Stimulated activated memory B cell treated with anti-CD40 and anti-IgM and Interleukin-4, amounts not matched to agents 10 μg/mL and 1 μg/mL and 100 μg/mL, for 72 hours (primary cell): ENCODE measurements around the gene ATG4C.
"Not testable (repeated sequence)": the region's sequence is repeated elsewhere in the genome, so short reads cannot be mapped to it uniquely, and the experiment has no call there.

Experiments
- ATAC-seq: fragments of 150-1000 bp; cut with Tn5 transposase; 2 replicates; pipeline ENCODE4 v1.10.0; 2021
- H3K27ac Mint-ChIP-seq: one replicate; pipeline ENCODE4 v1.8.0; 2022; ENCODE audit warnings: mild to moderate bottlenecking, mixed read lengths
- H3K27me3 Mint-ChIP-seq: one replicate; pipeline ENCODE4 v1.8.0; 2022; ENCODE audit warnings: mixed read lengths
- H3K36me3 Mint-ChIP-seq: one replicate; pipeline ENCODE4 v1.8.0; 2022; ENCODE audit warnings: mixed read lengths
- H3K4me1 Mint-ChIP-seq: one replicate; pipeline ENCODE4 v1.8.0; 2022; ENCODE audit warnings: mixed read lengths
- H3K4me3 Mint-ChIP-seq: one replicate; pipeline ENCODE4 v1.8.0; 2022; ENCODE audit warnings: mild to moderate bottlenecking, moderate library complexity, mixed read lengths
- H3K9me3 Mint-ChIP-seq: one replicate; pipeline ENCODE4 v1.8.0; 2022; ENCODE audit warnings: mixed read lengths

ATG4C gene

DNA sequence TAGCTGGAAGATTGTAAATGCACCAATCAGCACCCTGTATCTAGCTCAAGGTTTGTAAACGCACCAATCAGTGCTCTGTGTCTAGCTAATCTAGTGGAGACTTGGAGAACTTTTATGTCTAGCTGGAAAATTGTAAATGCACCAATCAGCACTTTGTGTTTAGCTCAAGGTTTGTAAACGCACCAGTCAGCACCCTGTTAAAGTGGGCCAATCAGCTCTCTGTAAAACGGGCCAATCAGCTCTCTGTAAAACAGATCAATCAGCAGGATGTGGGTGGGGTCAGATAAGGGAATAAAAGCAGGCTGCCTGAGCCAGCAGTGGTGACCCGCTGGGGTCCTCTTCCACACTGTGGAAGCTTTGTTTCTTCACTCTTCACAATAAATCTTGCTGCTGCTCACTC lies 21.9 kb upstream of the ATG4C start:
- not testable (repeated sequence) for H3K27me3 Mint-ChIP-seq, H3K4me3 Mint-ChIP-seq, ATAC-seq, H3K9me3 Mint-ChIP-seq, H3K36me3 Mint-ChIP-seq, H3K27ac Mint-ChIP-seq
- peaks cover 12% of the 10 kb centered on the region for H3K4me1 Mint-ChIP-seq

DNA sequence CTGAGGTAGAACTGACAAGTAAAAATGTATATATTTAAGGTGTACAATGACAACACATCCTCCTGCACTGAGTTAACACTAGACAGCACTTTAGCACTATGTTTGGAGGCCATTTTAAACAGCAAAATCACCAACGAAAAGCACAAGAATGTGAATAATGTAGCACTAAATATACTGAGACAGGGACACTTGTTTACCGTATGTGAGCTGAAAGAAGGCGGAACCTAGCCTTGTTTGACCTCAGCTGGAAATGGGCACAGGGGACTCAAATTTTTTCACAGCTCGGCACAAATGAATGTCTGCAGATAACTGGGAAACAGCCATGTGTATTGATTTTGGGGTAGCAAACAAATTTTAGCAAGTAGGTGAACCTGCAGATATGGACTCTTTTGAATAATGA lies 18.0 kb upstream of the ATG4C start:
- no peak for ATAC-seq
- no peaks in the 10 kb centered on the region for H3K4me1 Mint-ChIP-seq
- no peak overlapping the region for H3K4me3 Mint-ChIP-seq
- H3K27ac Mint-ChIP-seq, result no peak overlapping the region
- no peaks in the 10 kb centered on the region for H3K27me3 Mint-ChIP-seq
- no peaks in the 10 kb centered on the region for H3K36me3 Mint-ChIP-seq
- H3K9me3 Mint-ChIP-seq, result no peaks in the 10 kb centered on the region

DNA sequence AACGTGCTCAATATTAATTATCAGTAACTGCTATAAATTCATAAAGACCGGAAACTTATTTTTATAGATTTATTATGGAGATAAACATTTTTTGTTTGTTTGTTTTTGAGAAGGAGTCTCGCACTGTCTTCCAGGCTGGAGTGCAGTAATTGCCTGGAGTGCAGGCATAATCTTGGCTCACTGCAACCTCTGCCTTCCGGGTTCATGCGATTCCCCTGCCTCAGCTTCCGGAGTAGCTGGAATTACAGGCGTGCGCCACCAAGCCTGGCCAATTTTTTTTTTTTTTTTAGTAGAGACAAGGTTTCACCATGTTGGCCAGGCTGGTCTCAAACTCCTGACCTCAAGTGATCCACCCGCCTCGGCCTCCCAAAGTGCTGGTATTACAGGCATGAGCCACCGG lies 15.4 kb upstream of the ATG4C start:
- not testable (repeated sequence) for H3K4me1 Mint-ChIP-seq, H3K4me3 Mint-ChIP-seq, H3K9me3 Mint-ChIP-seq, H3K27me3 Mint-ChIP-seq, H3K27ac Mint-ChIP-seq, ATAC-seq
- H3K36me3 Mint-ChIP-seq, result peaks cover 11% of the 10 kb centered on the region

DNA sequence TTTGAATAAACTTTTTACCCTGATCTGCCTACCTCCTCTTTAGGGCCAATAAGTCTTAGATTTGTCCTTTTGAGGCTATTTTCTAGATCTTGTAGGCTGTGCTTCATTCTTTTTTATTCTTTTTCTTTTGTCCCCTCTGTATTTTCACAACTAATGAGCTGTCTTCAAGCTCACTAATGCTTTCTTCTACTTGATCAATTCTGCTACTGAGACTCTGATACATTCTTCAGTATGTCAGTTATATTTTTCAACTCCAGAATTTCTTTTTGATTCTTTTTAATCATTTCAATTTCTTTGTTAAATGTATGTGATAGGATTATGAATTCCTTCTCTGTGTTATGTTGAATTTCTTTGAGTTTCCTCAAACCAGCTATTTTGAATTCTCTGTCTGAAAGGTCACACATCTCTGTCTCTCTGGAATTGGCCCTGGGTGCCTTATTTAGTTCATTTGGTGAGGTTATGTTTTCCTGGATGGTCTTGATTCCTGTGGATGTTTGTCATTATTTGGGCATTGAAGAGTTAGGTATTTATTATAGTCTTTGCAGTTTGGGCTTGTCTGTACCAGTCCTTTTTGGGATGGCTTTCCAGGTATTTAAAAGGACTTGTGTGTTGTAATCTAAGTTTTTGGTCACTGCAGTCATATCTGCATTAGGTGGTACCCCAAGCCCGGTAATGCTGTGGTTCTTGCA lies 11.2 kb upstream of the ATG4C start:
- H3K27me3 Mint-ChIP-seq, result no peaks in the 10 kb centered on the region
- ATAC-seq, result no peak

DNA sequence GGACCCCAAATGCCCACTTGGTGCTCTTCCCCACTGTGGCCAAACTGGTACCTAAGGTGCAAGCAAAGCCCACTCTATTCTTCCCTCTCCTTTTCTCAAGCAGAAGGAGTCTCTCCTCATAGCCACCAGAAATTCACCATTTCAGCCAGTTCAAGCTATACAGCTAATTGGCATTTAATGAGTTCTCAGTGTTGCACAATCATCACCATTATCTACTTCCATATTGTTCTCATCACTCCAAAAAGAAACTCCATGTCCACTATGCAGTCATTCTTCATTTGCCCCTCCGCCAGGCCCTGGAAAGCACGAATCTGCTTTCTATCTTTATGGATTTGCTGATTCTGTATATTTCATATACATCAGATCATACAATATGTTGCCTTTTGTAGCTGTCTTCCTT lies 9.9 kb upstream of the ATG4C start:
- no peak overlapping the region for H3K4me3 Mint-ChIP-seq
- H3K36me3 Mint-ChIP-seq, result peaks cover 19% of the 10 kb centered on the region
- ATAC-seq, result no peak
- H3K9me3 Mint-ChIP-seq, result peaks cover 14% of the 10 kb centered on the region
- H3K4me1 Mint-ChIP-seq, result peaks cover 8% of the 10 kb centered on the region
- no peak overlapping the region for H3K27ac Mint-ChIP-seq
- H3K27me3 Mint-ChIP-seq, result no peaks in the 10 kb centered on the region

More for the DNA sequence above, 11.2 kb upstream of the ATG4C start:
- Mint-ChIP-seq H3K4me3 (no peak overlapping the region), H3K36me3 (peaks cover 19% of the 10 kb centered on the region), H3K9me3 (peaks cover 14% of the 10 kb centered on the region), H3K4me1 (peaks cover 8% of the 10 kb centered on the region), H3K27ac (no peak overlapping the region)

DNA sequence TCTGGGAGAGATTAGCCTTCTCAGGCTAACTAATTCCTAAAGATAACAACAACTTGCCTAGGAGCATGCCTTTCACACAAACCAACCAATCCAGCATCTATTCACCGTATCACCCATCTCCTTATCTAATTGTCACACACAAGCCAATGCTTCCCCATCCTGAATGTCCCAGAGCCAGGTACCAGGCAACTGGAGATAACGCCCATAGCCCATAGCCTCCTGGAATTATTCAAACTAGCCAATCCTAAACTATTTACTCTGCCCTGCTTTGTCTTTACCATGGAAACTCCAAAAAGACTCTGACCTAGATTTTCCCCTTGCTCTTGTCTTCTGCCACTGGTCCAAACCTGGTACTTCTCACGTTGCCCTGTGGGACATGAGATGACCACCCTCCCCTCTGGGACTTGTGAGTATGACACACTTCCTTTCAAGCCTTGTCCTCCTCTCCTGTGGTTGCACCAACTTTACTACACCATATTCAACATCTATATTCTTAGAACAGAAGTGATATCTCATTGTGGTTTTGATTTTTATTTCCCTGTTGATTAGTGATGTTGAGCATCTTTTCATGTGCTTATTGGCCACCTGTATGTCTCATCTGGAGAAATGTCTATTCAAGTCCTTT lies 8.8 kb upstream of the ATG4C start:
- Mint-ChIP-seq H3K27me3 (no peaks in the 10 kb centered on the region), H3K27ac (peak overlapping the region; percentile 9), H3K4me1 (peaks cover 8% of the 10 kb centered on the region), H3K9me3 (peaks cover 14% of the 10 kb centered on the region), H3K36me3 (peaks cover 19% of the 10 kb centered on the region), H3K4me3 (no peak overlapping the region)
- ATAC-seq, result peak; percentile 87

DNA sequence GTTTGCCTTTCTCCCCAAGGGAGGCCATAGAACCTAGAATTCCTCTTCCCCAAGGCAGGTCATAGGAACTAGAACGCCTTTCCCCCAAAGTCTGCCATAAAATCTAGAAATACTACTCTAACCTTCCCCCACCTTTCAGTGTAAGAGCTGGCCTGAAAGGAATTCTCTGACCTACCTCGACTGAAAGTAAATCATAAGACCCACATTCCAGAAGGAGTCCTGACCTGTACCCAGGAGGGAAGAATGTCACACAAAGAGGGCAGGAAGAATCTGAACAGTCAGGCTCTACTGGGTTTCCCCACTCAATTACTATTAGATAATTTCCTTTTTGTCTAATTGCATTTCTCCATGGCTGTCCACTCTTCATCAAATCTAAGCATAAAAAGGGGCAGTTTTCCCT lies 5.7 kb upstream of the ATG4C start:
- no peak for ATAC-seq
- H3K9me3 Mint-ChIP-seq, result peaks cover 5% of the 10 kb centered on the region
- peaks cover 8% of the 10 kb centered on the region for H3K4me1 Mint-ChIP-seq
- peaks cover 9% of the 10 kb centered on the region for H3K36me3 Mint-ChIP-seq
- H3K4me3 Mint-ChIP-seq, result no peak overlapping the region
- H3K27ac Mint-ChIP-seq, result no peak overlapping the region
- H3K27me3 Mint-ChIP-seq, result no peaks in the 10 kb centered on the region

DNA sequence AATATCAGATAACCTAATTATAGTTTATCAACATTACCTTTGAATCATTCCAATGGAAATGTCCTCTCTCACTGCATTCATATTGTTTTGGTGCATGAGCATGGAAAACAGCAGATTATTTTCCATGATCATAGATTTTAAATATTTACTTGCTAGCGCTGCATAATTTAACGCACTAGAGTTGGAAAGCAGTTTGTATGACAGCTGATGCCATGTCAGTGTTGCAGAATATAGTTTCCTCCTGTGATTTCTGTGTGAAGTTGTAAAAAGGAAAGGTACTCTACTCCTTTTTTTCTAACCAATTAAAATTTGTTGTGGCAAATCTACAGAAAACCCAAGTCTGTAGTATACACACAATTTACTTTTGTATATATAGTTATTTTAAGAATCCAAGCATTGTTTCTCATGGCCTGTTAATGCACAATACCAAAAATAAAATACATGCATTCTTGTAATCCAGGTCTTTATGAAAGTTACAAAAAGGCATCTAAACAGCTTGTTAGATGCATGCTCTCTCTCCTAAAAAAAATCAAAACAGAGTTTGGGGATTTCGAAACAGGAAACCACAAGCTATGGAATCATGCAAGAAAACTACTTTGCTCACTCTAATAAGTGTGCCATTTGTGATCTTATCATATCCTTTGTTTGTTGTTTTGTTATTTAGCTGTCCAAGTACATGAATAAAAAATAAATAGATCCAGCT lies 1.9 kb upstream of the ATG4C start:
- Mint-ChIP-seq H3K36me3 (peaks cover 6% of the 10 kb centered on the region), H3K27me3 (no peaks in the 10 kb centered on the region), H3K4me1 (peaks cover 11% of the 10 kb centered on the region), H3K9me3 (no peaks in the 10 kb centered on the region), H3K27ac (no peak overlapping the region), H3K4me3 (no peak overlapping the region)
- ATAC-seq, result no peak

DNA sequence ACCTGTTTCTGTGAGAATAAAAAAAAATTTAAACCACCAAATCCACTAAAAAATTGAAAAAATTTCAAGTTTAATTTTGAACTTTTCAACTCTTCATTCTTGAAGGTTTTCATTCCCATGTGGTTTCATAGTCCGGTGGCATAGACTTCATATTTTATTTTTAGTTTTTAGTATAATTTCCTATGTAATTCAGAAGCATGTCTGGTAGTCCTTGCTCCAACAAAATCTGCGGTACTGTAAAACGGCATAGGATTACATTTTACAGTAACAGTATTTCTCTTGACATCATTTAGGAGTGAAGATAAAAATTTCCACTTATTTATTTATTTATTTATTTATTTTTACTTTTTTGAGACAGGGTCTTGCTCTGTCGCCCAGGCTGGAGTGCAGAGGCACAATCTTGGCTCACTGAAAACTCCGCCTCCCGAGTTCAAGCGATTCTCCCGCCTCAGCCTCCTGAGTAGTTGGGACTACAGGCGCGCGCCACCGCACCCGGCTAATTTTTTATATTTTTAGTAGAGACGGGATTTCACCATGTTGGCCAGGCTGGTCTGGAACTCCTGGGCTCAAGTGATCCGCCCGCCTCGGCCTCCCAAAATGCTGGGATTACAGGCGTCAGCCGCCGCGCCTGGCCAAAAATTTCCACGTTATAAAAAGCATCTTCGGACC lies 1.3 kb upstream of the ATG4C start:
- H3K36me3 Mint-ChIP-seq, H3K27ac Mint-ChIP-seq, H3K27me3 Mint-ChIP-seq, ATAC-seq, H3K9me3 Mint-ChIP-seq, H3K4me3 Mint-ChIP-seq: not testable (repeated sequence)
- H3K4me1 Mint-ChIP-seq, result peaks cover 15% of the 10 kb centered on the region

DNA sequence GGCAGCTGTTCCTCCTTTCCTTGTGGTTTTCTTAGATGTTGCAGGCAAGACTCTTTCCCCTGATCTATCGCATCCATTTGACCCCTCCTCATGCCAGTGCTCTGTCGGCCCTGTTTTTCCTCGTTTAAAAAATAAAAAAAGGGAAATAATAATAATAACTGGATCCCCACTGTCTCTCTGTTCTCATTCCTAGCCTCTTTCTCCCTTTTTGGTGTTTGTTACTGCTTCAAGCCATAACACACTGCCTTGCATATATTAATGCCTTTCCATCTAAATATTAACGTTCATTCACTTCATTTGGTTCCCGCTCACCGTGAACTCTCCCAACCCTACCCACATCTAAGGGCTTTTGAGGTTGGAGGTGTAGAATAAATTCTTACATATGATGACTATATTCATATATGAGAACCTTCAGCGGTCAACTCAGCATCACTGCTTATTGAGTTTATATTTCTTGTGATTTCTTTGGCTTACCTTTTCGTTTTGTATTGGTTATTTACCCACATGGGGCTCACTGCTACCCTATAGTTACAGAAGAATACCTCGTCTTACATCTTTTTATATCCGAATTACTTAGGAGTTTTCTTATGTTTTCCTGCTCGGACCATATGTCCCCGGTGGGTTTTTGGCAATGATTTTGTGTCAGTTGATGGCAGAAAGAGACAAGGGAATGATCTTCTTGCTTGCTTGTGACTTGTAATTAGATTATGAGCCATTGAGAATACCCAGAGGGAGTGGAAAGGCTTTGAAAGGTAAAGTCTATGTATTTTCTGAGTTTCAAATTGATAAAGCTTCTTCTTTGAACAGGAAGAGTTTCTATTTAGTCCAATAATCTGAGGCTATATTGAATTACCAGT lies 805 bp downstream of the ATG4C start:
- Mint-ChIP-seq H3K4me3 (no peak overlapping the region), H3K27ac (no peak overlapping the region), H3K4me1 (peaks cover 26% of the 10 kb centered on the region), H3K9me3 (no peaks in the 10 kb centered on the region), H3K27me3 (no peaks in the 10 kb centered on the region), H3K36me3 (peaks cover 6% of the 10 kb centered on the region)
- peak; percentile 66 for ATAC-seq

DNA sequence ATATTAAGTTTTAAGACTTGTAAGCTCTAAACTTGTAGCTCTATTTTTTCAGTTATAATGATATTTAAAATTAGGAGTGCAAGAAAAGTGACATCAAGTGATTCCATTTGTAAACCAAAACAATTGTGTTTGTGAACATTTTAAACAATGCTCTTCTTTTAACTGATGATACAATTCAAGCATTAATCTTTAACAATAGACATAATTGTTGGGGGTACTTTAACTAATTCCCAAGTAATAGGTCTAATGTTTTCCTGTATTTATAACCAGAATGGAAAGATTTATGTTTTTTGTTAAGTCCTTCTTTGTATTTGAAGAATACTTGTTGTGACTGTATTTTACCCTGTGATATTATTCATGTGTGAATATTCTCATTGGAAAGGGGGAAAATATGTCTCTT lies 6.8 kb downstream of the ATG4C start:
- no peaks in the 10 kb centered on the region for H3K9me3 Mint-ChIP-seq

DNA sequence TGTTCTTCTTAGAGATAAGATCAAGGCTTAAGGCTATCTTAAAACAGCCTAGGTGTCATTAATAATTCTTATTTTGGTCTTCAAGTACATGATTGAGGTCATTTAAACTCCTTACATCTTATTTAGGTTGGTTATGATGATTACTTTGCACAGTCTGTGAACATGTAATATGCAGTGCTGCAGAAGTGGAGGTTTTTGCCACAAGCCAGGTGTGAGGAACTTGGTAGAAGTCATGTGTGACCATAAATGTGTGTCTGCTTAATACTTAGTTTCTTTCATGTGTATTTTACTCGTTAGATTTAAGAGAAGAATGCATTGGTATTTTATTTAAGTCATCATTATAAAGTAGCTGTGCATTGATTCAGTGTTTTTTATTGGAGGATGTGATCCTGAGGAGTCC lies 10.1 kb downstream of the ATG4C start:
- no peak overlapping the region for H3K4me3 Mint-ChIP-seq
- H3K9me3 Mint-ChIP-seq, result no peaks in the 10 kb centered on the region
- peaks cover 17% of the 10 kb centered on the region for H3K36me3 Mint-ChIP-seq
- ATAC-seq, result peak; percentile 78
- H3K4me1 Mint-ChIP-seq, result peaks cover 47% of the 10 kb centered on the region
- H3K27ac Mint-ChIP-seq, result peak overlapping the region; percentile 75
- no peaks in the 10 kb centered on the region for H3K27me3 Mint-ChIP-seq

More for the DNA sequence above, 6.8 kb downstream of the ATG4C start:
- H3K27ac Mint-ChIP-seq, result no peak overlapping the region
- peaks cover 62% of the 10 kb centered on the region for H3K4me1 Mint-ChIP-seq
- H3K4me3 Mint-ChIP-seq, result no peak overlapping the region
- ATAC-seq, result no peak
- no peaks in the 10 kb centered on the region for H3K27me3 Mint-ChIP-seq
- H3K36me3 Mint-ChIP-seq, result peaks cover 23% of the 10 kb centered on the region

DNA sequence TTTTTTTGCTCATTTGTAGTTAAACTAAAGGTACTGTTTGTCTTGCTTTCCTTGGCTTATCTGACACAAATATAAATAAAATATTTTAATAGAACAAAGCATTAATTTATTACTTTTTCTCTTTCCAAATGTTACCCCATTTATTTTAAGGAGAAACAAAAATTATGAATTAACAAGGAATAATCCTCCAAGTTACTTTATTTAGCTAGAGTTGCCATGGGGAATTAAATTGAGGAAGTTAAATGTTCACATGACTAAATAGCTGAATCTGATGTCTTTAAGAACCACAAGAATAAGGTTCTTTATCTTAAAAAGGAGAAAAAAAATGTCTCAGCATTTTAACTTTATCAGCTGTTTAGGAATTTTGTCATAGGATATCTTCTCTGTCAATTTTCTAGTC lies 12.3 kb downstream of the ATG4C start:
- Mint-ChIP-seq H3K36me3 (peaks cover 11% of the 10 kb centered on the region), H3K4me3 (no peak overlapping the region), H3K4me1 (peaks cover 58% of the 10 kb centered on the region), H3K27me3 (no peaks in the 10 kb centered on the region), H3K27ac (peak overlapping the region; percentile 75), H3K9me3 (no peaks in the 10 kb centered on the region)
- no peak for ATAC-seq

DNA sequence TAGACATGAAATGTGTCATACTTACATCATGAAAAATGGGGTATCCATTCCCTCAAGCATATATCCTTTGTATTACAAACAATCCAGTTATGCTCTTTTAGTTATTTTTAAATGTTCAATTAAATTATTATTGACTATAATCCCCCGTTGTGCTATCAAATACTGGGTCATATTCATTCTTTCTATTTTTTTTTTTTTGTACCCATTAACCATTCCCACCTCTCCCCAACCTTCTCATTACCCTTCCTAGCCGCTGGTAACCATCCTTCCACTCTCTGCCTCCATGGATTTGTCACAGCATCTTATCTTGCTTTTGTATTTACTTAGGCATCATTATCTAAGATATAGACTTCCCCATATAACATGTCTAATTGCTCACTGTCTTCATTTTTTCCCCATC lies 15.8 kb downstream of the ATG4C start:
- no peaks in the 10 kb centered on the region for H3K27me3 Mint-ChIP-seq
- peaks cover 4% of the 10 kb centered on the region for H3K9me3 Mint-ChIP-seq
- peaks cover 6% of the 10 kb centered on the region for H3K36me3 Mint-ChIP-seq
- peaks cover 54% of the 10 kb centered on the region for H3K4me1 Mint-ChIP-seq
- peak overlapping the region; percentile 19 for H3K4me3 Mint-ChIP-seq
- no peak for ATAC-seq
- peak overlapping the region; percentile 84 for H3K27ac Mint-ChIP-seq

DNA sequence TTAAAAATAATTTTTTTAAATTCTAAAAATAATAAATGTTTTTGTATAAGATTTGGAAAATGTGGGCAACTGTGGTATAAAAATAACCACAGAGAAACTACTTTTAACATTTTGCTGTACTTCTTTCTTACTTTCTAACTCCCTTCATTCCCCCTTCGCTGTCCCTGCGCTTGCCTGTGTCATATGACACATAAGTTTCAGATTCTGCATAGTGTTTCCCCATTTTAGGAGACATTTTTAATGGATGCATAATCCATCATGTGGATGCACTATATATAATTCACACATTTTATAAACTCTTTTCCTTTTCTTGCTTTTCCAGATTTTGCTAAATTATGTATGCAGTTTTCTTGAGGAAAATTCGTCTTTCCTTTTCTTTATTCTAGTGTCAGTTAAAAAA lies 16.3 kb downstream of the ATG4C start:
- Mint-ChIP-seq H3K9me3 (peaks cover 4% of the 10 kb centered on the region), H3K27ac (peak overlapping the region; percentile 84), H3K4me1 (peaks cover 48% of the 10 kb centered on the region), H3K27me3 (no peaks in the 10 kb centered on the region), H3K36me3 (peaks cover 6% of the 10 kb centered on the region), H3K4me3 (peak overlapping the region; percentile 61)
- ATAC-seq, result peak; percentile 69
